ENCODE data around the gene SEMA6A.

Gene SEMA6A

DNA sequence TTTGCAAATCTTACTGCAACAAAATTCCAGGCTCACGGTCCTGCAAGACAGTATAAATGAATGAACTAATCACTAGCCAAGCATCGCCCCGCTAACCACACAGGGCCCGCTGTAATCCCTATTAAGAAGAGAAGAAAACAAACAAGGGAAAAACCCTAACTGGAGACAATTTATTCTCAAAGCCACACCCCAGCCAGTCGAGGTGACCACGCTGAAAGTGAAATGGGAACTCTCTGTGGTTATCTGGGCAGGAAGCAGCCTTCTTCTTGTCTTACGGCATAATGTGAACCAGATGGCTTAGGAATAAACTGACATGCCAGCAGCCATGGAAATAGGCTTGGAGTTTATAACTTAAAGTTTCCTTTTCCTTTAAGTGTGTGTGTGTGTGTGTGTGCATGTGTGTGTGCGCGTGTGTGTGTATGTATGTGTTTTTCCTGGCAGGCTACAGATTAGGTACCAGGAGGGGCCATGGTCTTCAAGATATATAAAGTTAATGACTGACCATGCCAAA lies 120.2 kb downstream of the SEMA6A start:
- H3K27ac ChIP-seq (ENCODE audit: low read length, poor library complexity, severe bottlenecking): peak overlapping the region; percentile 68
- H2BK5ac ChIP-seq (ENCODE audit: low read depth, low read length, poor library complexity, severe bottlenecking): peak overlapping the region; percentile 33
- no peaks in the 10 kb centered on the region for H3K36me3 ChIP-seq (ENCODE audit: control insufficient read depth in 1 of 2, insufficient read depth in 2 of 2, low read depth in 1 of 2, low read length in 2 of 2)
- H3K4me1 ChIP-seq (ENCODE audit: control insufficient read depth, insufficient read depth, low read depth, low read length): peaks cover 7% of the 10 kb centered on the region
- peak; percentile 96 for DNase-seq
- no peak overlapping the region for H3K4ac ChIP-seq (ENCODE audit: low read depth in 1 of 2, low read length in 2 of 2)
- H2AFZ ChIP-seq (ENCODE audit: low read depth, low read length): no peak overlapping the region
- no peak overlapping the region for H3K4me2 ChIP-seq (ENCODE audit: low read length, poor library complexity, severe bottlenecking)
- peak overlapping the region in 1 of 2 experiments; percentile 22 for H3K4me3 ChIP-seq (ENCODE audit: insufficient read depth in 1 of 2, low read depth in 1 of 2, low read length in 2 of 2)
- no peak overlapping the region for H4K91ac ChIP-seq (ENCODE audit: low read length)
- no peaks in the 10 kb centered on the region for H3K79me1 ChIP-seq (replicated peaks; ENCODE audit: low read length, poor library complexity, severe bottlenecking)
- H4K8ac ChIP-seq (ENCODE audit: low read length): no peak overlapping the region
- no peak overlapping the region for H2AK5ac ChIP-seq (ENCODE audit: low read length, severe bottlenecking)
- WGBS: 5% methylated on average over 9 of the region's 9 CpGs
- no peaks in the 10 kb centered on the region for H3K9me3 ChIP-seq (ENCODE audit: control insufficient read depth, low read length)
- H2BK120ac ChIP-seq (ENCODE audit: low read depth, low read length): no peak overlapping the region
- no peak overlapping the region for H3K18ac ChIP-seq (ENCODE audit: low read depth in 1 of 2, low read length in 2 of 2)
- no peak overlapping the region for H3K9ac ChIP-seq (ENCODE audit: low read length)
- no peak overlapping the region for H2BK15ac ChIP-seq (ENCODE audit: low read depth, poor library complexity, severe bottlenecking)
- H3K27me3 ChIP-seq (ENCODE audit: control insufficient read depth in 1 of 2, insufficient read depth in 1 of 2, low read length in 2 of 2): peaks cover 0 to 5% of the 10 kb centered on the region in 2 experiments
- no peak overlapping the region for H3K14ac ChIP-seq (ENCODE audit: low read length in 2 of 2)
- no peak overlapping the region for H3K23ac ChIP-seq (ENCODE audit: low read length in 2 of 2)
- no peak overlapping the region for H2BK12ac ChIP-seq (ENCODE audit: low read length in 2 of 2)

DNA sequence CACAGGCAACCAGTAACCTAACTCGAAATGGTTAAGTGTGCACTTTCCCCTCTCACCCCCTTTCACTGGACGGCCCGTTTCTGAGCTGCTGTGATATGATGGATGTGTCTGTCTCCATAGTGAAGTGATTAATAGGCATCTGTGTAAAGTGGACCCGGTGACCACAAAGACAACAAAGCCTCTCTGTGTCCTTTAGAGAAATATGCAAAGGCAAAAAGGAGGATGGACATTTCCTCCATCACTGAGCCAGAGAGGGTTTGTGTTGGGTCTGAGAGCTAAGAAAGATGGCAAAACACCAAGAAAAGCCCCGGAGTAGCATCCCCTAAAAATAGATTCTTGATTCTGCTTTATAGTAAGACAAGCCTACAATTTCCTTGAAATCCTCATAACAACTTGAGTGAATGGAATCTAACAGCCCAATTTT lies 120.6 kb downstream of the SEMA6A start:
- H3K36me3 ChIP-seq (ENCODE audit: control insufficient read depth in 1 of 2, insufficient read depth in 2 of 2, low read depth in 1 of 2, low read length in 2 of 2): no peaks in the 10 kb centered on the region
- H4K91ac ChIP-seq (ENCODE audit: low read length): no peak overlapping the region
- peaks cover 0 to 5% of the 10 kb centered on the region in 2 experiments for H3K27me3 ChIP-seq (ENCODE audit: control insufficient read depth in 1 of 2, insufficient read depth in 1 of 2, low read length in 2 of 2)
- peak overlapping the region in 1 of 2 experiments; percentile 22 for H3K4me3 ChIP-seq (ENCODE audit: insufficient read depth in 1 of 2, low read depth in 1 of 2, low read length in 2 of 2)
- H2BK12ac ChIP-seq (ENCODE audit: low read length in 2 of 2): no peak overlapping the region
- no peak overlapping the region for H3K4me2 ChIP-seq (ENCODE audit: low read length, poor library complexity, severe bottlenecking)
- 10% methylated on average over 5 of the region's 5 CpGs for WGBS
- no peak overlapping the region for H3K4ac ChIP-seq (ENCODE audit: low read depth in 1 of 2, low read length in 2 of 2)
- H3K27ac ChIP-seq (ENCODE audit: low read length, poor library complexity, severe bottlenecking): peak overlapping the region; percentile 68
- H3K23ac ChIP-seq (ENCODE audit: low read length in 2 of 2): no peak overlapping the region
- no peak for DNase-seq
- no peaks in the 10 kb centered on the region for H3K79me1 ChIP-seq (replicated peaks; ENCODE audit: low read length, poor library complexity, severe bottlenecking)
- H2BK5ac ChIP-seq (ENCODE audit: low read depth, low read length, poor library complexity, severe bottlenecking): no peak overlapping the region
- H2BK120ac ChIP-seq (ENCODE audit: low read depth, low read length): no peak overlapping the region
- no peak overlapping the region for H4K8ac ChIP-seq (ENCODE audit: low read length)
- H3K14ac ChIP-seq (ENCODE audit: low read length in 2 of 2): no peak overlapping the region
- H2AFZ ChIP-seq (ENCODE audit: low read depth, low read length): no peak overlapping the region
- no peak overlapping the region for H3K9ac ChIP-seq (ENCODE audit: low read length)
- no peak overlapping the region for H3K18ac ChIP-seq (ENCODE audit: low read depth in 1 of 2, low read length in 2 of 2)
- H2AK5ac ChIP-seq (ENCODE audit: low read length, severe bottlenecking): peak overlapping the region; percentile 9
- no peak overlapping the region for H2BK15ac ChIP-seq (ENCODE audit: low read depth, poor library complexity, severe bottlenecking)
- H3K9me3 ChIP-seq (ENCODE audit: control insufficient read depth, low read length): no peaks in the 10 kb centered on the region
- peaks cover 7% of the 10 kb centered on the region for H3K4me1 ChIP-seq (ENCODE audit: control insufficient read depth, insufficient read depth, low read depth, low read length)

DNA sequence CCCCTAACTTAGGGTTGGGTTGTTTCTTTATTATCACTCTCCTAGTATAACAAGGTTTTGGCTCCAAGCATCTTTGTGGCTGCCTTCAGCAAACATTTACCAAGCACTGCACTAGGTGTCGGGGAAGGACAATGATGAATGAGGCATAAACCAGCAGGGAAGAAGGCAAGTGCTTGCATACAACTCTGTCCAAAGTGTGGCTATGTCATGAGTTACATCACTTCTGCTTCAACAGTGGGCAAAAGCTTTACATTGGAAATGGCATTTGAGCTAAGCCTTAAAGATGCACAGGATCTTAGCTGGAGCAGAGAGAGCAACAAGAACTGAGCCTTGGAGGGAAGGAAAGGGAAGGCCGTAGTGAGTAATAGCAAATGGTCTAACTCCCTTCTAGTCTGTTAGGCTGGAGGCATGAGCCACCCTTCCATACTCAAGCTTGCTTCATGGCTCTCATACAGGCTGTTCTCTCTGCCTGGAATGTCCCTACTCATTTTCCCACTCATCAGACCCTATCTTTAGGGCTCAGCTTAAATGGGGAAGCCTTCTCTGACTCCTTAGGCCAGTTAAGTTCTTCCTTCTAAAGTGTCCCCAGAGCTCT lies 121.8 kb downstream of the SEMA6A start:
- H3K18ac ChIP-seq (ENCODE audit: low read depth in 1 of 2, low read length in 2 of 2): no peak overlapping the region
- no peak overlapping the region for H4K8ac ChIP-seq (ENCODE audit: low read length)
- no peak overlapping the region for H4K91ac ChIP-seq (ENCODE audit: low read length)
- no peak overlapping the region for H2AFZ ChIP-seq (ENCODE audit: low read depth, low read length)
- H3K4ac ChIP-seq (ENCODE audit: low read depth in 1 of 2, low read length in 2 of 2): no peak overlapping the region
- no peak overlapping the region for H3K4me2 ChIP-seq (ENCODE audit: low read length, poor library complexity, severe bottlenecking)
- peak overlapping the region; percentile 47 for H2AK5ac ChIP-seq (ENCODE audit: low read length, severe bottlenecking)
- peak overlapping the region; percentile 25 for H2BK5ac ChIP-seq (ENCODE audit: low read depth, low read length, poor library complexity, severe bottlenecking)
- peak overlapping the region; percentile 1 to 49 for H2BK12ac ChIP-seq (ENCODE audit: low read length in 2 of 2)
- 95% methylated on average over 2 of the region's 2 CpGs for WGBS
- H3K4me3 ChIP-seq (ENCODE audit: insufficient read depth in 1 of 2, low read depth in 1 of 2, low read length in 2 of 2): no peak overlapping the region
- H3K23ac ChIP-seq (ENCODE audit: low read length in 2 of 2): no peak overlapping the region
- H3K27ac ChIP-seq (ENCODE audit: low read length, poor library complexity, severe bottlenecking): peak overlapping the region; percentile 86
- peaks cover 9% of the 10 kb centered on the region for H3K4me1 ChIP-seq (ENCODE audit: control insufficient read depth, insufficient read depth, low read depth, low read length)
- H2BK15ac ChIP-seq (ENCODE audit: low read depth, poor library complexity, severe bottlenecking): no peak overlapping the region
- H3K9ac ChIP-seq (ENCODE audit: low read length): no peak overlapping the region
- H2BK120ac ChIP-seq (ENCODE audit: low read depth, low read length): no peak overlapping the region
- peaks cover 0 to 5% of the 10 kb centered on the region in 2 experiments for H3K27me3 ChIP-seq (ENCODE audit: control insufficient read depth in 1 of 2, insufficient read depth in 1 of 2, low read length in 2 of 2)
- peak; percentile 9 for DNase-seq
- H3K79me1 ChIP-seq (replicated peaks; ENCODE audit: low read length, poor library complexity, severe bottlenecking): no peaks in the 10 kb centered on the region
- no peaks in the 10 kb centered on the region for H3K9me3 ChIP-seq (ENCODE audit: control insufficient read depth, low read length)
- no peaks in the 10 kb centered on the region for H3K36me3 ChIP-seq (ENCODE audit: control insufficient read depth in 1 of 2, insufficient read depth in 2 of 2, low read depth in 1 of 2, low read length in 2 of 2)
- no peak overlapping the region for H3K14ac ChIP-seq (ENCODE audit: low read length in 2 of 2)

DNA sequence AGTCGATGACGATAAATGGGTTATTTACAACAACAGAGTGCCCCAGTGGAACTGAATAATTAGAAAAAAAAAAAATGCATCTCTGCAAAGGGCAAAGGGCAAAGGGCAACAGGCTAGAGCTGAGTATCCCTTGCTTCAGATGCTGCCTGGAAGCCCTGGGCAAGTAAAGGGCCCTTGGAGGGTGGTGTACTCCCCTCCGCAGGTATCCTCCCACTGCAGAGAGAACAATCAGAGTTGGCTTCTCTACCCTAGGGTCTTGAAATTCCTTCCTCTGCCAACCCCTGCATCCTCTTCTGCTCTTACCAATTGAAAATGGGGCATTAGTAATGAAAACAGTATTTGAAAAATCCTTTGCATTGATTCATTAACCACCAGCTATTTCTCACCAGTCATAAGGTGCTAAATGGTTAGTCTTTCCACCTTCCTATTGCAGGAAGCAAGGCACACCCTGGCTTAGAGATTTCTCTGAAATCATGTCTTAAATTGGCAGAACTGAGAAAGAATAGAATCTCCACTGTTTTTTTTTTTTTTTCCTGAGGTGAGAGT lies 122.6 kb downstream of the SEMA6A start:
- no peak overlapping the region for H3K18ac ChIP-seq (ENCODE audit: low read depth in 1 of 2, low read length in 2 of 2)
- no peak overlapping the region for H2AK5ac ChIP-seq (ENCODE audit: low read length, severe bottlenecking)
- no peak overlapping the region for H3K23ac ChIP-seq (ENCODE audit: low read length in 2 of 2)
- no peak overlapping the region for H4K8ac ChIP-seq (ENCODE audit: low read length)
- no peak overlapping the region for H2BK12ac ChIP-seq (ENCODE audit: low read length in 2 of 2)
- H2BK120ac ChIP-seq (ENCODE audit: low read depth, low read length): no peak overlapping the region
- no peak for DNase-seq
- no peak overlapping the region for H3K4ac ChIP-seq (ENCODE audit: low read depth in 1 of 2, low read length in 2 of 2)
- H3K27ac ChIP-seq (ENCODE audit: low read length, poor library complexity, severe bottlenecking): peak overlapping the region; percentile 86
- peak overlapping the region; percentile 36 for H3K4me2 ChIP-seq (ENCODE audit: low read length, poor library complexity, severe bottlenecking)
- no peak overlapping the region for H4K91ac ChIP-seq (ENCODE audit: low read length)
- no peak overlapping the region for H2BK15ac ChIP-seq (ENCODE audit: low read depth, poor library complexity, severe bottlenecking)
- H3K4me3 ChIP-seq (ENCODE audit: insufficient read depth in 1 of 2, low read depth in 1 of 2, low read length in 2 of 2): no peak overlapping the region
- no peak overlapping the region for H3K14ac ChIP-seq (ENCODE audit: low read length in 2 of 2)
- peaks cover 0 to 5% of the 10 kb centered on the region in 2 experiments for H3K27me3 ChIP-seq (ENCODE audit: control insufficient read depth in 1 of 2, insufficient read depth in 1 of 2, low read length in 2 of 2)
- H2AFZ ChIP-seq (ENCODE audit: low read depth, low read length): no peak overlapping the region
- WGBS: 97% methylated on average over 3 of the region's 3 CpGs
- peaks cover 0 to 7% of the 10 kb centered on the region in 2 experiments for H3K36me3 ChIP-seq (ENCODE audit: control insufficient read depth in 1 of 2, insufficient read depth in 2 of 2, low read depth in 1 of 2, low read length in 2 of 2)
- H3K79me1 ChIP-seq (replicated peaks; ENCODE audit: low read length, poor library complexity, severe bottlenecking): no peaks in the 10 kb centered on the region
- no peaks in the 10 kb centered on the region for H3K9me3 ChIP-seq (ENCODE audit: control insufficient read depth, low read length)
- no peak overlapping the region for H3K9ac ChIP-seq (ENCODE audit: low read length)
- peaks cover 16% of the 10 kb centered on the region for H3K4me1 ChIP-seq (ENCODE audit: control insufficient read depth, insufficient read depth, low read depth, low read length)
- H2BK5ac ChIP-seq (ENCODE audit: low read depth, low read length, poor library complexity, severe bottlenecking): no peak overlapping the region
